HepG2 (cell line): ENCODE data around the gene PLLP. TPM values are rescaled to one million over a fixed set of nuclear protein-coding genes. Genes with fewer than 3 reads are reported as not detected.

ENCODE experiments used
- BORCS8-MEF2B ChIP-seq: sonication (generic); formaldehyde crosslinking; IDR thresholded peaks from 2 replicates; pipeline ENCODE4 v1.8.0; 2022; ENCODE audit warnings: mild to moderate bottlenecking, missing genetic modification reagents
- CAMTA2 ChIP-seq: sonication (generic); formaldehyde crosslinking; IDR thresholded peaks from 2 replicates; pipeline ENCODE4 v1.4.0; 2020; ENCODE audit warnings: mild to moderate bottlenecking, missing genetic modification reagents, borderline replicate concordance
- EEA1 ChIP-seq: sonication (generic); formaldehyde crosslinking; IDR thresholded peaks from 2 replicates; pipeline ENCODE4 v1.5.1; 2020; ENCODE audit warnings: mild to moderate bottlenecking, missing genetic modification reagents, borderline replicate concordance
- ELF1 ChIP-seq: sonication (generic); formaldehyde crosslinking; IDR thresholded peaks from 2 replicates; pipeline ENCODE4 v1.4.0; 2020; ENCODE audit warnings: missing genetic modification reagents
- FOXA1 ChIP-seq, 2 experiments: fragments of 450-650 bp in 1 of 2; sonication (generic) in 1 of 2; formaldehyde crosslinking in 1 of 2; IDR thresholded peaks; 2 replicates each; pipeline versions ENCODE4 v1.4.0 to v1.6.1; 2016 to 2020; ENCODE audit warnings: missing genetic modification reagents in 1 of 2
- MYNN ChIP-seq: sonication (generic); formaldehyde crosslinking; IDR thresholded peaks from 2 replicates; pipeline ENCODE4 v1.4.0; 2020; ENCODE audit warnings: mild to moderate bottlenecking, low read depth, missing genetic modification reagents
- NCOA5 ChIP-seq: sonication (generic); formaldehyde crosslinking; IDR thresholded peaks from 2 replicates; pipeline ENCODE4 v1.4.0; 2020; ENCODE audit warnings: missing genetic modification reagents
- NFIB ChIP-seq: sonication (generic); formaldehyde crosslinking; IDR thresholded peaks from 2 replicates; pipeline ENCODE4 v1.9.0; 2021; ENCODE audit warnings: missing genetic modification reagents, mild to moderate bottlenecking, borderline replicate concordance
- PRDM15 ChIP-seq: sonication (generic); formaldehyde crosslinking; IDR thresholded peaks from 2 replicates; pipeline ENCODE4 v1.4.0; 2020; ENCODE audit warnings: missing genetic modification reagents
- RBM39 ChIP-seq: fragments of 200-400 bp; formaldehyde crosslinking; IDR thresholded peaks from one replicate; pipeline ENCODE4 v1.6.1; 2018; ENCODE audit warnings: antibody characterized with exemption, mild to moderate bottlenecking, low read depth, low read length; ENCODE audit not compliant: poor library complexity, severe bottlenecking
- SALL2 ChIP-seq: sonication (generic); formaldehyde crosslinking; IDR thresholded peaks from 2 replicates; pipeline ENCODE4 v1.8.1; 2023; ENCODE audit warnings: mild to moderate bottlenecking, missing genetic modification reagents, inconsistent platforms
- SP140L ChIP-seq: sonication (generic); formaldehyde crosslinking; IDR thresholded peaks from 2 replicates; pipeline ENCODE4 v1.4.0; 2020; ENCODE audit warnings: missing genetic modification reagents, borderline replicate concordance
- ZBTB38 ChIP-seq: sonication (generic); formaldehyde crosslinking; IDR thresholded peaks from 2 replicates; pipeline ENCODE4 v1.5.1; 2020; ENCODE audit warnings: mild to moderate bottlenecking, missing genetic modification reagents
- ZNF296 ChIP-seq: sonication (generic); formaldehyde crosslinking; conservative IDR thresholded peaks from 2 replicates; pipeline ENCODE4 v1.5.0; 2020; ENCODE audit warnings: mild to moderate bottlenecking, missing genetic modification reagents
- ZNF382 ChIP-seq: sonication (generic); formaldehyde crosslinking; IDR thresholded peaks from 2 replicates; pipeline ENCODE4 v1.5.0; 2020; ENCODE audit warnings: missing genetic modification reagents, mild to moderate bottlenecking, borderline replicate concordance
- ZNF574 ChIP-seq: sonication (generic); formaldehyde crosslinking; IDR thresholded peaks from 2 replicates; pipeline ENCODE4 v1.4.0; 2020; ENCODE audit warnings: missing genetic modification reagents
- ZNF746 ChIP-seq: sonication (generic); formaldehyde crosslinking; IDR thresholded peaks from 2 replicates; pipeline ENCODE4 v1.8.0; 2022; ENCODE audit warnings: mild to moderate bottlenecking, missing genetic modification reagents
- ZSCAN30 ChIP-seq: sonication (generic); formaldehyde crosslinking; IDR thresholded peaks from 2 replicates; pipeline ENCODE4 v1.5.0; 2020; ENCODE audit warnings: mild to moderate bottlenecking, missing genetic modification reagents
- polyA plus RNA-seq, 8 experiments: library from polyadenylated mRNA; depleted of rRNA in 3 of 8; stranded (reverse) in 7 of 8; unstranded in 1 of 8; fragments of >200 nt; fragmentation: Illumina TruSeq in 4 of 8; extraction: Trizol in 4 of 8; gene quantifications; 2 replicates each; pipeline versions ENCODE4 v1.2.1 to v1.2.3, GENCODE V29; 2011 to 2016; ENCODE audit warnings: low read depth in 4 of 8, missing spikeins in 1 of 8, mixed read lengths in 1 of 8; ENCODE audit not compliant: insufficient read depth in 1 of 8
- total RNA-seq, 5 experiments: library from RNA; depleted of rRNA; stranded (reverse); fragments of >200 nt; fragmentation: Illumina TruSeq; extraction: Trizol; gene quantifications; 2 replicates each; pipeline ENCODE4 v1.2.3, GENCODE V29; 2016; ENCODE audit warnings: low read depth in 1 of 5
- TF ChIP-seq, protein P1 (sequence below): sonication (generic); formaldehyde crosslinking; IDR thresholded peaks from 2 replicates; pipeline ENCODE4 v1.5.0; 2020; ENCODE audit warnings: missing genetic modification reagents, mild to moderate bottlenecking, borderline replicate concordance
- TF ChIP-seq, protein P2 (sequence below): sonication (generic); formaldehyde crosslinking; IDR thresholded peaks from 2 replicates; pipeline ENCODE4 v1.5.0; 2020; ENCODE audit warnings: missing genetic modification reagents

PLLP gene
- total and polyA plus RNA-seq, 2 of the 13 experiments (the other 11 are each of a cell fraction or from before 2014, with no cell fraction given): 60.6 to 127 TPM

DNA sequence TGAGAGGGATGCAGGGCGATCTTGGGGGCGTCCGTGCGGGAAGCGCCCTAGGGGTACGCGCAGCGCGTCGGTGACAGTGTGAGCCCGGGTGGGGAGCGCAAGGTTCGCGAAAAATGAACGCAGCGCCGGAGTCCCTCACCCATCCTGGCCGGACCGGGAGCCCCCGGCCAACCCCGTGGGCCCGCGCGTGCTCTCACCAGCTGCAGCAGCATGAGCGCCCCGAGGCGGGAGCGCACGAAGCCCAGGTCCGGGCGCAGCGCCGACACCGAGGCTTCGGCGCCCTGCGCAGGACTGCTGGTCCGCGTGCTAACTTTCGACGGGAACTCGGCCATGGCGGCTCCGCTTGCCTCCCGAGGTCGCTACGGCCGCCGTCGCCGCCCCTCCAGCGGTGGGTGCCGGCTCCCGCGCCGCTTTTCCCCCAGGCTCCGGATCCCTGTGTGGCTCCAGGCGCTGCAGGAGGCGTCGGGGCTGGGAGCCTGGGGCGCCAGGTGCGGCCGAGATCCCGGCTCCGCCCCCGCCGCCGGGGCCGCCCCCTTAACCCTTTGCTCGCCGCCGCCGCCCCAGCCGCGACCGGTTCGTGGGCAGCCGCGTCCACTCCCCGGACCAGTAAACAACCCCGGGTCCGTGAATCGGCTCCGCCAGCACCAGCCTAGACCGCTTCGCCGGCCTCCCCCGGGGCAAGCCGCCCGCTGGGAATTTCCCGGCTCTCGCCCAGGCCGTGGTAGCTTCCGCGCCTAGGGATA is at the start of gene PLLP (continued):
- no peak for TF ChIP-seq ZSCAN30 (CRISPR knock-in tag)
- peak; percentile 93 for TF ChIP-seq ZNF296
- TF ChIP-seq ZBTB38 (CRISPR knock-in tag): peak; percentile 99
- peak; percentile 94; the same call in 1 of the 2 replicates for TF ChIP-seq NFIB (CRISPR knock-in tag)
- TF ChIP-seq, protein P1, sequence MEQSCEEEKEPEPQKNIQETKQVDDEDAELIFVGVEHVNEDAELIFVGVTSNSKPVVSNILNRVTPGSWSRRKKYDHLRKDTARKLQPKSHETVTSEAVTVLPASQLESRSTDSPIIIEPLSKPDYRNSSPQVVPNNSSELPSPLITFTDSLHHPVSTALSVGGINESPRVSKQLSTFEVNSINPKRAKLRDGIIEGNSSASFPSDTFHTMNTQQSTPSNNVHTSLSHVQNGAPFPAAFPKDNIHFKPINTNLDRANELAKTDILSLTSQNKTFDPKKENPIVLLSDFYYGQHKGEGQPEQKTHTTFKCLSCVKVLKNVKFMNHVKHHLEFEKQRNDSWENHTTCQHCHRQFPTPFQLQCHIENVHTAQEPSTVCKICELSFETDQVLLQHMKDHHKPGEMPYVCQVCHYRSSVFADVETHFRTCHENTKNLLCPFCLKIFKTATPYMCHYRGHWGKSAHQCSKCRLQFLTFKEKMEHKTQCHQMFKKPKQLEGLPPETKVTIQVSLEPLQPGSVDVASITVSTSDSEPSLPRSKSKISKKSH: peak; percentile 97
- peak; percentile 95 for TF ChIP-seq PRDM15 (CRISPR knock-in tag)
- peak; percentile 88 for TF ChIP-seq ZNF574 (CRISPR knock-in tag)
- peak; percentile 85; the same call in 1 of the 2 replicates for TF ChIP-seq CAMTA2 (CRISPR knock-in tag)
- no peak for TF ChIP-seq ZNF382
- TF ChIP-seq SALL2: no peak; the same call in none of the 2 replicates
- TF ChIP-seq SP140L (CRISPR knock-in tag): no peak; the same call in 1 of the 2 replicates
- TF ChIP-seq FOXA1 (IDR thresholded peaks at IDR 0.05): no peak
- 0 out of 2 replicates have a peak, but pooled peaks have one; percentile 23 for TF ChIP-seq FOXA1 (CRISPR knock-in tag; IDR thresholded peaks at IDR 0.05)
- no peak for TF ChIP-seq NCOA5 (CRISPR knock-in tag)
- TF ChIP-seq BORCS8-MEF2B (CRISPR knock-in tag): peak; percentile 92
- no peak for TF ChIP-seq MYNN (CRISPR knock-in tag)
- peak; percentile 67 for TF ChIP-seq RBM39
- TF ChIP-seq EEA1: peak; percentile 97
- peak; percentile 37 for TF ChIP-seq ZNF746 (CRISPR knock-in tag)
- TF ChIP-seq, protein P2, sequence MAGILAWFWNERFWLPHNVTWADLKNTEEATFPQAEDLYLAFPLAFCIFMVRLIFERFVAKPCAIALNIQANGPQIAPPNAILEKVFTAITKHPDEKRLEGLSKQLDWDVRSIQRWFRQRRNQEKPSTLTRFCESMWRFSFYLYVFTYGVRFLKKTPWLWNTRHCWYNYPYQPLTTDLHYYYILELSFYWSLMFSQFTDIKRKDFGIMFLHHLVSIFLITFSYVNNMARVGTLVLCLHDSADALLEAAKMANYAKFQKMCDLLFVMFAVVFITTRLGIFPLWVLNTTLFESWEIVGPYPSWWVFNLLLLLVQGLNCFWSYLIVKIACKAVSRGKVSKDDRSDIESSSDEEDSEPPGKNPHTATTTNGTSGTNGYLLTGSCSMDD (CRISPR knock-in tag): peak; percentile 93
- no peak for TF ChIP-seq ELF1 (CRISPR knock-in tag)
